ENCODE measurements around the gene TRPM3.

TRPM3 gene

DNA sequence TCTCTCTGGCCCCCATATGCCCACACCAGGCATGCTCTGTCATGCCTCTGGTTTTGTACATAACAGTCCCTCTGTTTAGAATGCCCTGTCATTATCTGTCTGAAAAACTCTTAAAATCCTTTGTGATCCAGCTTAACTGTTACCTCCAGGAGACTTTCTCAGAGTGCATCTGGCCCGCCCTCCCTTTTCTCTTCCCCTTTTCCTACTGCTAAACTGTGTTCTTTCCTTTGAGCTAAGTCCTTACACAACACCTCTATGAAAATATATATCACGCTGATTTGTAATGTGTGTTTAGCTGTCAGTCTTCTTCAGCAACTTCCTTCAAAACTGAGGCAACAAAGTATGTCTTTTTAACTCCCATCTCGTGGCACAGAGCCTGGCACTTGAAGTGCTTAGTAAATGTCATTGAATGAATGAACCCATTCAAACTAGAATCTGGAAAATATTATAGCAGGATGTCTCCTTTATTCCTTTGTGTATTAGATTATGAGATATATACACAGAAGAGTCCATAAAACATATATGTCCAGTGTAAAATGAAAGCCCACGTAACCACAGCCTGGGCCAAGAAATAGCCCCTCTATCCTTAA lies 540.7 kb downstream of the TRPM3 start:
- no peak for DNase-seq (ENCODE audit: low read depth)

DNA sequence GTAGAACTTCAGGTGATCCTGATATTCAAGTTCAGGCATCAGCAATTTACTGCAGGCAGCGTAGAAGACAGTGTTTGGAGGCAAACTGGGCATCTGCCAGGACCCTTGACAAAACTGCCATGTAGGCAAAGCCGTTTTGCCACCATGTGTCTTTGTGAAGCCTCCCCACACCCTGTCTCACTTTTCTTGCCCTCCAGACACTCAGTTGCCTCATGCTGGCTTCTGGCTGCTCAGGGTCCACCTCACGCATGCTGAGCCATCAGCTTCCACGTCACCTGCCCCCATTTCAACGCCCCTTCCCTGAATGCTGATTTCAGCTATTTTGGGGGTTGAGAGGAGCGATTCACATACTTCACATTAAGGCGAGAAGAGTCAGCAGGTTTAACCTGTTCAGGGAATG lies 541.7 kb downstream of the TRPM3 start:
- DNase-seq (ENCODE audit: low read depth), result no peak

DNA sequence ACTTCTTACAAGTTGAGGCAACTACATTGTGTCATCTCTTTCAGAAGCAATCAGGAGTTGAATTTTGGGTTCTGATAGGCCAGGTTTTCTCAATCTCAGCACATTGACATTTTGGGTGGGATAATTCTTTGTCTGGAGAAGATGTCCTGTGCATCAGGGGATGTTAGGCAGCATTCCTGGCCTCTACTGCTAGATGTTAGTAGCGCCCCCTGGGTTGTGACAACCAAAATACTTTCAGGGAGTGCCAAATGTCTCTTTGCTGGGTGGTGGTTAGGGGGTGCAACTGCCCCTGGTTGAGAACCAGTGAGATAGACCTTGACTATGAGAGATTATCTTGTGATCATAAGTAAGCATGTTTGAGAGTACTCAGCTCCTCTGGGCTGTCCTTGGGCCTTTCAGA lies 542.7 kb downstream of the TRPM3 start:
- no peak for DNase-seq (ENCODE audit: low read depth)

DNA sequence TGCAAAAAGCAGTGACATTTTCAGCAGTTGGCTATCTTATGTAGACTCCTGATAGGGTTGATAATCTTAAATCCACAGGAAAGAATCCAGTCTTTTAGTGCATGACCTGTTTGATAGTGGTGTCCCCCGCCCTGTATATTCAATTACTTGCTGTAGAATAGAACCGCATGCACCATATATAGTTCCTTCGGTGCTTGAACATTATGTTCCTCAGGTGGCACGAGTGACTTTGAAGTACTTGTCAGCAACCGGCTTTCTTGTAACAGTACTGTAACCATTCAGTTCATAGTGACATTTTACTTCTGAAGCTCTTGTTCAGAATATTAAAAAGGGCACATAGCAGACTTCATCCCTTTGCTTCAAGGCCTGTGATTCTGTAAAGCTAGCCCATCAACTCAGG lies 543.8 kb downstream of the TRPM3 start:
- DNase-seq (ENCODE audit: low read depth), result no peak

- DNase-seq (ENCODE audit: low read depth), result no peak
Observed at GRCh38 chr9:70576116-70576515, 545.3 kb downstream of the TRPM3 start.

GRCh38 chr9:70574151-70574837 lies 547.1 kb downstream of the TRPM3 start:
- no peak for DNase-seq (ENCODE audit: low read depth)

DNA sequence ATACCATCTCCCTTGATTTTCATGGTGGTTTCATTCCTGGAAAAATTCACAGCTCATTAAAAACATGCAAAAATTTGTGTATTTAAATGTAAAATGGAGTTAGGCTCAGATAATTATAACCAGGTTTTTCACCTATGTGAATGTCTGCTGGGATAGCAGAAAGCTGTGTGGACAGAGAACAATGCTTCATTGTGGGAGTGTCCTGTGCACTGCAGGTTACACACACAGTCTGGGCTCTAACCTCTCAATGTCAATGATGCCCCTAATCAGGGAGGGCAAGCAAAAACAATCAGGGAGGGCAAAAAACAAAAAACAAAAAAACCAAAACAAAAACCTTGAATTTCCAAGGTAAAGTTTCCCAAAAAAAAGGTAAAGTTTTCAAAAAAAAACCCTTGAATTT lies 548.1 kb downstream of the TRPM3 start:
- no peak for DNase-seq (ENCODE audit: low read depth)

- DNase-seq (ENCODE audit: low read depth), result no peak
Observed at GRCh38 chr9:70571258-70571657, 550.2 kb downstream of the TRPM3 start.

GRCh38 chr9:70569791-70570190 lies 551.6 kb downstream of the TRPM3 start:
- no peak for DNase-seq (ENCODE audit: low read depth)

GRCh38 chr9:70569070-70569772 lies 552.2 kb downstream of the TRPM3 start:
- DNase-seq (ENCODE audit: low read depth), result no peak

DNA sequence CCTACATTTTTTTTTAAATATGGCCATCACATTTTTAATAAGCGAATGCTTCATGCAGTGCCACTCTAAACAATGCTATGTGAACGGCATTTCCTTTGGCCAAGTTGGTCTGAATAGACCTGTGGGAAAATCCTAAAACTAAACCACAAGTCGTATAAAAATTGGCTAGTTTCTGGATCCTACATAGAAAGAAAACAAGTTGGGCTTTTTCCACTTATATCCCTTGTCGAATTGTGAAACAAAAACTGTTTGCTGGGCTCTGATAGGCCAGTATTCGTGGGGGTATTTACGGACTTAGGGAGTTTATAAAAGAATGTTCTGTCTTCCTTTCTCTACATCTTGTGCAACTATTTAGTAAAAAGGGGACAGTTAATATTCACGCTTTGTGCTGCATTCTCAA lies 553.9 kb downstream of the TRPM3 start:
- no peak for DNase-seq (ENCODE audit: low read depth)

DNA sequence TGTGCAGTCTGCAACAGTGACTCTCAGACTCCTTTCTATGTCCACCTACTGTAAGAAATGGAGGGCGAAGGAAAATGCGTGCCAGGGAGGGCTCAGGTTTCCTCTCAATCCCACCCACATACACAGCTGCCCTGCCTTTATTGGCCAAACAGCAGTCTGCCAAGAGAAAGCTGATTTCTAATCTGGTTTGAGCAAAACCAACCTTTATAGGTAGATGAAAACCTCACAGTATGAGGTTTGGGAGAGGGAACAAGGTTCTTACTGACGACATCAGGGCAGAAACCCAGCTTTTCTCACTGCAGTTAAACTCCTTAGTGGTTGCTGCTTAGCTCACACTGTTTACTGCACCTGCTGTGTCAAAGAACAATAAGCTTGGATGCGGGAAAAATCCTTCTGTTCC lies 554.7 kb downstream of the TRPM3 start:
- DNase-seq (ENCODE audit: low read depth), result no peak

DNA sequence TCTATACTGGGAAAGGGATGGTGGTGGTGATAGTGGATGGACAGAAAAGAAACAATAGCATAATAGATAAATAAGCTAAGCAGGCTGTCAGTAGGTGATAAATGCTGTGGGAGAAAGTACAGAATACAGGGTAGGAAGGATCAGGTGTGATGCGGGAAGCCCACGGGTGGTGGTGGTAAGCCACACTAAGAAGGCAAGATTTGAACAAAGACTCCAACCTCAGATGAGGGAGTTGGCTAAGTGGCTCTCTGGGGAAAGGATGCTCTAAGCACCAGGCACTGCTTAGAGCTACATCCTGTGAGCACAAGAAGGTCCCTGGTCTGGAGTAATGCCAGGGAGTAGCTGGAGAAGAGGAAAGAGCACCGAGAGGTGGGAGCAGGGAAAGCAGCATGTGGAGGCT lies 555.4 kb downstream of the TRPM3 start:
- DNase-seq (ENCODE audit: low read depth), result no peak

- no peak for DNase-seq (ENCODE audit: low read depth)
Observed at GRCh38 chr9:70564468-70565335, 556.7 kb downstream of the TRPM3 start.

DNA sequence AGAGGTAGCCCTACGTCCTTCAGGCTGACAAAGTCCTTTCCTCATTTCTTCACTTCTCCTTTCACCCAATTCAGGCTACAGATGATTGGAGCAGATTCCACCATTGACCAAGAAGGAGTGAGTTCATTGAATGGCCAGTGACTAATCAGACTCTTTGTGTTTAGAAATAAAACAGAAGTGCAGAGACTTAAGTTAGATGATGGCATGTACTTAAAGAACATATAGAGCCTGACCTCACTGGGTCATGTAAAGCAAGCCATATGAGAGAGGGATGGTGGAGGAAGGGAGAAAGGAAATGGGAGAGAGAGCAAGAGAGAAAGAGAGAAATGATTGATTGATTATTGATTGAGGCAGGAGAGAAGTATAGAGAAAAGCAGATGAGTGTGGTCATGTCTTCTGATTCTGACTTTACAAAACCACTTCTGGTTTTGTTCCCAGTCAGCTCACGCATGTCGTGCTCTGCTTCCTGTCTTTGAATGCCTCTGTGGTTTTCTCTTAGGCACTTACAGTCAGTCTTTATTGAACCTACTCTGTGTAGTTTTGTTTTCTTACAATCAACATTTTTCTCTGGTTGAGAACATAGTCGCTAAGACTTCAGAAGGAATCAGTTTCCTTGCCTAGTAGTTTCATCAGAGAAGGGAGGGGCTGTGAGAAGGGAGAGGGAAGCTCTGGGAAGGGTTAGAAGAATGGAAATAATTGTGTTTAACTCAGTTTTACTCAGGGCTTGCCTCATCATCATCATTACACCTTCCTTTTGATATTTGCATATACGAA lies 557.8 kb downstream of the TRPM3 start:
- no peak for DNase-seq (ENCODE audit: low read depth)

- no peak for DNase-seq (ENCODE audit: low read depth)
Observed at GRCh38 chr9:70563010-70563409, 558.4 kb downstream of the TRPM3 start.

- DNase-seq (ENCODE audit: low read depth), result no peak
Observed at GRCh38 chr9:70561786-70562395, 559.5 kb downstream of the TRPM3 start.

DNA sequence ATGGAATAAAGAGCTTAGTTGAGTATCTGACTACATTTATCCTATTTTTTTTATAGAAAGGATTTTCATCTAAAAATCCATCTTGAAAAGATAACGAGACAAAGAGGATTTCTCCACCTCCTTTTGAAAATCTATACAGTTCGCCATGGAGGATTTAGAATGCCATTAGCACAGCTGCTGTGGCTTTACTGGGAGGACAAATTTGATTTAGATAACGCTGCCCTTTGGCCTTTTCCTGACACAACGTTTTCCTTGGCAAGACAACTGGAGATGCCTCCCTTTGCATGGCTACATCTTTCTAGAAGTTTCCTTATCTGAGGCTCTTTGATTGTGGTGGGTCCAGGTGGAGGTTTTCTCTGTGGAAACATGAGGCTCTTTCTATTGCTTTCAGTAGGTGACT lies 560.3 kb downstream of the TRPM3 start:
- DNase-seq (ENCODE audit: low read depth), result no peak

- no peak for DNase-seq (ENCODE audit: low read depth)
Observed at GRCh38 chr9:70559102-70559501, 562.3 kb downstream of the TRPM3 start.

DNA sequence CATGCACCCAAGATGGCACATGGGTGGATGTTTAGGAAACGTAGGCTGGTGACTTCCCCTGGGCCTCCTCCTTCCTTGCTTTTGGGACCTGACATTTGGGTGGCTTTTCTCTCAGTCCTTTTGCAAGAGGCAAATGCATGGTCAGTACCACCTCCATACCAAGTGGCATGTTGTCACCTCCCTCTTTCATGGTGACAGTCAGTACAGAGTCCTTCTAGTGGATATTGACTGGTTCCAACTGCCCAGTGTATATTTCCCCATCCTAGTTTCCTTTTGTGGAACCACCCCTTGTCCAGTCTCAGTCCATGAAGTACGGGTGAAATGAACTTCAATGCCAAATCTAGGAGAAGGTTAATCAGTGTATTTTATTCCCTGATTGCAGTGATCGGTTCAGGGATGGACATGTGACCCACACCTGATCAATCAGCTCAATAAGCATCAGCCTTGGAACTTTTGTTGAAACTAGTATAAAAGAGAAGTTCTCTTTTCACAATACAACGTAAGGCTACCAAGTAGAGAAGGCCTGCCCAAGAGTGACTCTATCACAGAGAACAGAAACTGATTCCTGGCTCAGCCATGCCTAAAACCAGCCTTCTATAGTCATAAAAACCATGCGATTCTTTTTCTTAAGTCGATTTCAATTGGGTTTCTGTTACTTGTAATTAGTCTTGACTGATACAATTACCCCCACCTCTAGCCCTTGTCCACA lies 563.6 kb downstream of the TRPM3 start:
- no peak for DNase-seq (ENCODE audit: low read depth)

DNA sequence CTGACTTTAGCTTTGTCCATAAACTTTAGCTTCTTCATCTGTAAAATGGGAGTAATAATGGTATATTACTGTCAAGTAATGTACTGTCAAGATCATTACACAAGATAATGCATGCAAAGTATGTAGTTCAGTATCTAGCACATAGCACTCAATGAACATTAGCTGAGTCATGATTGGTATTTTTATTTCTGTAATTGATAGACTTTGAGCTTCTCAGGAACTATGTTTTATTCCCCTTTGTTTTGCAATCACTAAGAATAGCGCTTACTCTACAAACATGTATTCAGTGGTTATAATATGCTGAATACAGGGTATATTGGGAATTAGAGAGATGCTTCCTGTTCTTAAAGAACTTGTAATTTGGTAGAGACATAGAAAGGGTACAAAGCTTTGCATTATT lies 564.6 kb downstream of the TRPM3 start:
- DNase-seq (ENCODE audit: low read depth), result no peak
